ENCODE results near the gene GANC.
A peak's percentile ranks its signal among the peaks of the same experiment; 100 is the strongest.

Gene GANC

GRCh38 chr15:42385206-42385979 is 112.4 kb downstream of the GANC start:
- peak; percentile 64 for DNase-seq (ENCODE audit: low spot score)

DNA sequence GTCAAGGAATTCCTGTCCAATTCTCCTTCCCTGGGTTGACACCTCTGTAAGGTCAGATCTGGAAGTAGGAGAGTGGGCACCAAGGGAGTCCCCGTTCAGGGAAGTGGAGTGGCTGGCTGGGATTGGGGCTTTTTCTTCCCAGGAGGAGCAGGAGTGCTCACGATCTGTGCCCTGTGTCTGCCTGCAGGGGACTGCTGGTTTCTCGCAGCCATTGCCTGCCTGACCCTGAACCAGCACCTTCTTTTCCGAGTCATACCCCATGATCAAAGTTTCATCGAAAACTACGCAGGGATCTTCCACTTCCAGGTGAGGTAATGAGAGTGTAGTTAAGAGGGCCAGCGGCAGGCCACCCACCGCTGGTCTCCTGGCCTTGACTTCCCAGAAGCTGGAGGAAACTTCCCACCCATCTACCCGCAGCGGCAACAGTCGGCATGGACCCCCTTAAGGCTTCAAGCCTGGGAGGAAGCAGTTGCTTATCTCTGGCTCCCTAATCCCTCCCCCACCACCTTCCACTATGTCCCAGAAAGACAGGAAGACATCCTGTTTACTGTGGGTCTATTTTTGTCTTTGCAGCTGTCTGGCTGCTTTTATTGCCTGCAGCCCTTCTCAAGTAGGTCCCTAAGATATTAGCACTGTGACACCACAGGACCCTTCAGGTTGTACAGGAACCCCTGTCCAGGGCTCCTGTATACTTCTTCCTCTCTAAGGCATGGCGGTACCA is 113.1 kb downstream of the GANC start:
- DNase-seq (ENCODE audit: low spot score): peak; percentile 30

DNA sequence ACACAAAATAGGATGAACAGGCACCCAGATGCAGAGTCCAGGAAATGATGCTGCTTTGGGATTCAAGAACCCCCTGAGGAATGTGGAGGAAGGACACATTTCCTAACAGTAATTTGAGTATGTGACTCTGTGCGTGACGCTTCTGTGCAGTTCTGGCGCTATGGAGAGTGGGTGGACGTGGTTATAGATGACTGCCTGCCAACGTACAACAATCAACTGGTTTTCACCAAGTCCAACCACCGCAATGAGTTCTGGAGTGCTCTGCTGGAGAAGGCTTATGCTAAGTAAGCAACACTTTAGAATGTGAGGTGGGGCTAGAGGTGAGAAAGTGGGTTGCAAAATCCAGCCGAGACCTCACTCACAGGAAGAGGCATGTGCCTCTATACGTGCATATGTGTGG is 114.6 kb downstream of the GANC start:
- DNase-seq (ENCODE audit: low spot score): peak; percentile 29

DNA sequence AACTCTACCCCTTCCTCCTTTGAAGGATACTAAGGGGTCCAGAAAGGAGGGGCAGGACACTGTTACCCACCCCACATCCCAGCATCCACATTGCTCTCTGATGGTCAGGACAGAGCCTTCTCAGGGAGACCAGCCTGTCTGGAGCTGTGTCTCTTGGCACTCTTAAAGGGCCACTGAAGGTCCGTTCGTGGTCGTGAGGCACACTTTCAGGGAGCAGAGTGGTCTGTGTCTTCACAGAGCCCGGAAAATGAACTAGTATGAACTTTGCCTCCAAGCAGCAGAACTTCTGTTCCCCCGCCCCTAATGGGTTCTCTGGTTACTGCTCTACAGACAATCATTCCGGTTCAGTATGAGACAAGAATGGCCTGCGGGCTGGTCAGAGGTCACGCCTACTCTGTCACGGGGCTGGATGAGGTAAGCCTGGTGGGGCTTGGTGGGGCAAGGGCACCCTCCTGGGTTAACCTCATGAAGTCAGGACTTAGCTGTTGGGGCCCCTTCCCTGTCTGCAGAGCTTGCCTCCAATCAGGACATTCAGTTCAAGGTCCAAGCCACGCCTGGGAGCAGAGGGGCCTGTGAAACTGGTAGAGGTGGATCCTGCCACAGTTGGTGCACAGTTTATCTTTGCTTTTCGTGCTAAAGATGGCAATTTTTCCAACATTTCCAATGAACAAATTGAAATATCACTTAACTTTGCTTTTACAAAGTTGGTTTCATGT is 119.5 kb downstream of the GANC start:
- no peak for DNase-seq (ENCODE audit: low spot score)

DNA sequence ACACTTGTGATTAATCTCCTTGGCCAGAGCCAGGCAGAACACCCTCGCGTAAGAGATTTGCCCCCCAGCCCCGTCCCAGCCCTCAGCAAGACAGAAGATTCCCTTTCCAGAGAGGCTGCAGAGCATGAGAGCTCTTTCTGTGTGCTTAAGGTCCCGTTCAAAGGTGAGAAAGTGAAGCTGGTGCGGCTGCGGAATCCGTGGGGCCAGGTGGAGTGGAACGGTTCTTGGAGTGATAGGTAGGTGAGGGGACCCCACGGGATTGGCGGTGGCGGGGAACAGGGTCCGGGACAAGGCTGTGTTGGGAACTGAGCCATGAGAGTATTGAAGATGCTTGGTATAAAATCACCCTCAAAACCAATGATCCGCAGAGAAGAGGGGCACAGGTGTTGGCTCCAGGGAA is 121.1 kb downstream of the GANC start:
- DNase-seq (ENCODE audit: low spot score): no peak

GRCh38 chr15:42395838-42396237 is 122.8 kb downstream of the GANC start:
- DNase-seq (ENCODE audit: low spot score): no peak

DNA sequence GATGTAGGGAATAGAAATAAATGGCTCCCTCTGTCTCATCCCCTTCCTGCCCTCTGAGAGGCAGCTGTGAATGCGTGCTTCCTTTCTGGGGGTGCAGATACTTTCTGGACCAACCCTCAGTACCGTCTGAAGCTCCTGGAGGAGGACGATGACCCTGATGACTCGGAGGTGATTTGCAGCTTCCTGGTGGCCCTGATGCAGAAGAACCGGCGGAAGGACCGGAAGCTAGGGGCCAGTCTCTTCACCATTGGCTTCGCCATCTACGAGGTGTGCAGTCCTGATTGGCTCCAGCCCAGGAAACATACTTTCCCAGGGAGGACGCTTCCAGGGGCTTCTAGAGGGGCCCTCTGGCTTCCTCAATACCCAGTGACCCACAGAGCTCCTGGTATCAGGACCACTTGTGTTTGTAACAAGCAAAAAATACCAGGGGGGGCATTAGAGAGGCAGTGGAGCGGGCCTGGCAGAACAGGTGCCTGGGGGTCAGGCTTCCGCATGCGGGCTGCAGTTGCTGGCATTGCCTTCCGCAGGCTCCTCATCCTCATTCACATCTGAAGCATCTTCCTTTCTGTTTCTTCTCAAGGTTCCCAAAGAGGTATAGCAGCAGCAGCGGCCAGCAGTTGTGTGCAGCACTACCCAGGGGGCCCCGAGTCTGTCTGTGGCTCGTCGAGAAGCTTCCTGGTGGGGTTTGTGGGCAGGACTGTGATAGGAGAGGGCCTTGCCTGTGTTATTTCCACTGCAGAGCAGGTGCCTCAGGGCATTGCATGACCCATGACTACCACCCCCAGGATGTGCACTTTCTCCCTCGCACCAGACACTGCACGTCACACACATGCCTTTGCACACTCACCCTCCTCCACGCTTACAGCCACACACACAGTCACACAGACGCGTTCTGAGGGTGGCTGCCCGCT is 128.8 kb downstream of the GANC start:
- DNase-seq (ENCODE audit: low spot score): peak; percentile 84

- DNase-seq (ENCODE audit: low spot score): peak; percentile 64
Measured at GRCh38 chr15:42402455-42403205, 129.6 kb downstream of the GANC start.

- no peak for DNase-seq (ENCODE audit: low spot score)
Measured at GRCh38 chr15:42403389-42403788, 130.4 kb downstream of the GANC start.

- DNase-seq (ENCODE audit: low spot score): no peak
Measured at GRCh38 chr15:42404461-42405235, 131.6 kb downstream of the GANC start.

DNA sequence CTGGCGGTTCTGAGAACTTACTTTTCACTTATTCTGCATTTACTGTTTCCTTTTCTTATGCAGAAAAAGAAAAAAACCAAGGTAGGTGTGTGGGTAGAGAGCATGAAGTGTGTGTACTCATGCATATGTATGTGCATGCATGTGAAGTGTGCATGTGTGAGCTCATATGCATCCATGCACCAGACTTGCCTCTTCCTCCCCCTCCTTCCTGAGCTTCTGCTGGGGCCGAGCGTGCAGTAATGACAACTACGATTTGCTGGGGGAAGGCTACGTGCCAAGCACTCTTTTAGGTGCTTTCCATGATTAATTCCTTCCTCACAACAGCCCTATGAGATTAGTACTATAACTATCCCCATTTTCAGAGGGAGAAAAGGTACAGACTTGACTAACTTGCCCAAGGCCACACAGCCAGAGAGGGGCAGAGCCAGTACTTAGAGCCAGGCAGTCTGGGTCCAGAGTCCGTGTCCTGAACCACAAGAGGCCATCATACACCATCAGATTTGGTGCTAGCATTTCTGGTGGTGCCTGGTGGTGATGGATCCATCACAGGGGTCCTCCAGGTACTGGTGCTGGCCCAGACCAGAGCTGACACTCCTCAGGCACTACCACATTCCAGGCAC is 133.0 kb downstream of the GANC start:
- DNase-seq (ENCODE audit: low spot score): no peak

Measured in kidney capillary endothelial cell (primary cell).